Stimulated activated CD8-positive, alpha-beta memory T cell treated with anti-CD3 and anti-CD28 coated beads, Interleukin-4, amount 100 ng/mL, for 24 hours (primary cell): ENCODE results near the gene ICE2.

Source experiments
- DNase-seq: peaks from one replicate; pipeline ENCODE4 v3.0.0-alpha.2; 2020; ENCODE audit warnings: low read depth

Gene ICE2

DNA sequence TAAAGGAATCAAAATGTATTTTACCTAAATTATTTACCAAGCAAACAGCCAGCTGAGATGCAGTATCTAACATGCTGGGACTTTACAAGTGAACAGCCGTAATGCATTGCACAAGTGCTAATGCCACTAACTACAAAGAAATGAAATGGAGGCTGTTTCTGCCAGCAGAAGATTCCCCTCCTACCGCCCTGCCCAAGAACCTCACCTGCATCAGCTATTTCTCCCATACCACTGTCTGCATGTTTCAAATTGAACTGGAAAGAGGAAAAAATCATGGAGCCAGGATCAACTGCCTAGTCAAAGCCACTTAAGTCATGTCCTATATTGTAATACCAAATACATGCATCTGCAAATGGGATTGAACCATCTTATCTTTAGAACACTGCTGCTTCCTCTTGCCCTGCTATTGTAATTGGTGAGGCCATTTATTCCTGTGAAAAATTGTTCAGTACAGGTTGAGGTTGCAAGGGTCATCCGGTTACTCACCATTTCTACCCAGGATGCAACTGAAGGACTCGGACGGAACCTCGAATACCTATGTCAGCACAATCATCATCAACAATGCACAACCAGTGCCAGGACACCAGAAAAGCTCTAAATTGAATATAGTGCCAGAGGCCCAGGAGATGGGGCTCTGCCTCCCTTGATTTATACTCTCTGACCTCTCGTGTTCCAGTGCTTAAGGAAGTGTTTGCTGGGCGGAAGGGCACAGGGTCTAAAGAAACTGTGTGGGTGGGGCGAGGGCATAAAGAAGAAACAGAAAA is 108.7 kb downstream of the ICE2 start:
- no peak for DNase-seq

DNA sequence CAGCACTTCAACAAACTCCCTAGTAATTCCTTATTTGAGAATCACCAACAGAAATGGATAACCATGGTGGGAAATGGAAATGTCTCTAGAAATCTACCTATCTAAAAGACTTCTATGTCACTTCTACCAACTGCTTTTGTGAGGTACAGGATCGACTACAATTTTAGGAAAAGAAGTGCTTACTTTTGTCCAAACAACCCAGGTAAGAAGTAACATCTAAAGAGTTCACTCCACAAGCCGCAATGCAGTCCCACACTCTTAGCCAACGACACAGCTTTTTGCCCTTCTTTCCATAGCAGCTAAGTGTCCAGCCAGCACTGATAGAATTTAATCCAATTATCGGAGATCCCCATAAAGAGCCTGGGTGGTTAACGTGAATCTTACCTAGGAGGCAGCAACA is 109.2 kb downstream of the ICE2 start:
- DNase-seq = no peak
